ENCODE measurements around the gene STRBP. TPM values are rescaled to one million over a fixed set of nuclear protein-coding genes. Genes with fewer than 3 reads are reported as not detected.

The STRBP gene
- total and polyA plus RNA-seq, 9 of the 15 experiments (the other 6 are each of a cell fraction or from before 2014, with no cell fraction given), result 27.7 to 84.0 (median 70.2) TPM

- H3K4me3 ChIP-seq, result peak overlapping the region; percentile 85
- peaks cover 7% of the 10 kb centered on the region; the same call in 1 of the 2 replicates for H4K20me1 ChIP-seq (replicated peaks; ENCODE audit: control insufficient read depth, insufficient read depth, low read length)
- intact Hi-C loops (cut with micrococcal nuclease), result no loop called here
- CTCF ChIA-PET (ENCODE audit: low intra/inter-chr PET ratio), result no interaction called here
- H3K9me1 ChIP-seq (ENCODE audit: control insufficient read depth, insufficient read depth, low read length), result peaks cover 3% of the 10 kb centered on the region
- 21% methylated on average over 4 of the region's 9 CpGs for WGBS (ENCODE audit: insufficient coverage, low coverage, missing lambda C conversion rate)
- no peak overlapping the region; the same call in 2 of the 3 replicates for H3K27ac ChIP-seq (ENCODE audit: extremely low read depth, low read depth, low read length)
- POLR2A ChIA-PET, result interaction anchor here (0.6 to 1.7 kb wide), 5 partner anchors 15 to 179 kb away, joined by 3 to 6 read pairs (median 4); no protein-coding TSS in a partner anchor
- FAIRE-seq, result no peak
- in situ Hi-C loops (cut with MboI), result no loop called here
- peaks cover 24% of the 10 kb centered on the region in 2 experiments; a peak in 4 of 5 replicates for H3K4me1 ChIP-seq (replicated peaks in 1 of 2; ENCODE audit: control insufficient read depth in 2 of 2, insufficient read depth in 2 of 2, low read length in 2 of 2)
- H3K9me3 ChIP-seq (replicated peaks; ENCODE audit: control insufficient read depth, insufficient read depth, low read depth, low read length), result no peaks in the 10 kb centered on the region
- no peaks in the 10 kb centered on the region for H3K27me3 ChIP-seq (ENCODE audit: control insufficient read depth in 2 of 2, insufficient read depth in 2 of 2, low read length in 2 of 2)
- H3K9ac ChIP-seq (ENCODE audit: insufficient read depth in 1 of 2, low read depth in 2 of 2, low read length in 2 of 2), result peak overlapping the region; percentile 65 to 93; a peak in 1 of 4 replicates
- no peak for DNase-seq (ENCODE audit: extremely low read depth in 1 of 4, low spot score in 3 of 4)
- BruUV-seq (replicated peaks), result no TSS peak
- H3K4me2 ChIP-seq (ENCODE audit: insufficient read depth, low read length), result peak overlapping the region; percentile 75
- no peak for ATAC-seq
- no peak overlapping the region for H2AFZ ChIP-seq (ENCODE audit: low read depth, low read length)
- H3K79me2 ChIP-seq (ENCODE audit: control insufficient read depth, insufficient read depth, low read length), result peaks cover 65% of the 10 kb centered on the region
- H3K36me3 ChIP-seq (ENCODE audit: control insufficient read depth, insufficient read depth, low read length), result no peaks in the 10 kb centered on the region; the same call in 2 of the 3 replicates
- TF ChIP-seq BRF2 (IDR thresholded peaks at IDR 0.05; ENCODE audit: borderline replicate concordance, insufficient read depth, insufficient read length) (no peak), ZBTB43 (CRISPR knock-in tag; IDR thresholded peaks at IDR 0.05) (no peak), DLX4 (CRISPR knock-in tag; IDR thresholded peaks at IDR 0.05) (no peak), STAG1 (CRISPR knock-in tag; IDR thresholded peaks at IDR 0.05; ENCODE audit: borderline replicate concordance) (no peak), ADNP (tag; IDR thresholded peaks at IDR 0.05) (no peak), HDAC8 (tag; IDR thresholded peaks at IDR 0.05) (no peak), ZNF232 (CRISPR knock-in tag; IDR thresholded peaks at IDR 0.05) (no peak), ZNF431 (CRISPR knock-in tag; IDR thresholded peaks at IDR 0.05) (no peak), POLR3G (IDR thresholded peaks at IDR 0.05; ENCODE audit: extremely low read depth, insufficient read length, insufficient replicate concordance) (no peak), NCOA2 (IDR thresholded peaks at IDR 0.05; ENCODE audit: partially characterized antibody in 2 of 2) (no peak), CHD2 (IDR thresholded peaks at IDR 0.05; ENCODE audit: low read depth, low read length) (no peak), UBTF (IDR thresholded peaks at IDR 0.05; ENCODE audit: borderline replicate concordance in 1 of 2, low read depth in 2 of 2, low read length in 2 of 2) (no peak), ZNF134 (CRISPR knock-in tag; conservative IDR thresholded peaks at IDR 0.05) (no peak), CGGBP1 (CRISPR knock-in tag; IDR thresholded peaks at IDR 0.05) (no peak), C11orf30 (IDR thresholded peaks at IDR 0.05; ENCODE audit: low read depth) (no peak), POLR2G (IDR thresholded peaks at IDR 0.05; ENCODE audit: low read depth, low read length) (no peak)
Measured at GRCh38 chr9:123266655-123267399, 1.6 kb downstream of the STRBP start.

All from K562 (cell line).